ENCODE measurements around the gene APC. TPM values are rescaled to one million over a fixed set of nuclear protein-coding genes. Genes with fewer than 3 reads are reported as not detected.
"Not testable (repeated sequence)": the region's sequence is repeated elsewhere in the genome, so short reads cannot be mapped to it uniquely, and the experiment has no call there.

Gene APC
- total and polyA plus RNA-seq, 8 donors, result 4.2 to 24.0 (median 14.7) TPM

GRCh38 chr5:112711436-112711835 lies 26.2 kb upstream of the APC start:
- DNase-seq, result no peak
- no peak for TF ChIP-seq CTCF (IDR thresholded peaks at IDR 0.05)
- no peak overlapping the region for H3K27ac ChIP-seq
- H3K9me3 ChIP-seq, result no peaks in the 10 kb centered on the region
- intact Hi-C loops (cut with DNase I), result no loop called here
- no peak overlapping the region for H3K4me3 ChIP-seq
- H3K4me1 ChIP-seq, result peaks cover 0 to 10% (median 0%) of the 10 kb centered on the region in 3 donors
- no peaks in the 10 kb centered on the region for H3K36me3 ChIP-seq
- ATAC-seq, result no peak
- H3K27me3 ChIP-seq, result no peaks in the 10 kb centered on the region
- 88 to 92% methylated on average over 3 of the region's 3 CpGs for WGBS, 2 donors
- FAIRE-seq, result no peak

- ATAC-seq (no peak), FAIRE-seq (no peak), DNase-seq (no peak)
- intact Hi-C loops (cut with DNase I), result no loop called here
- no peaks in the 10 kb centered on the region for H3K36me3 ChIP-seq
- no peak for TF ChIP-seq CTCF (IDR thresholded peaks at IDR 0.05)
- WGBS, 2 donors, result 93 to 94% methylated on average over 5 of the region's 5 CpGs
- peaks cover 0 to 10% (median 0%) of the 10 kb centered on the region in 3 donors for H3K4me1 ChIP-seq
- no peak overlapping the region for H3K27ac ChIP-seq
- H3K4me3 ChIP-seq, result no peak overlapping the region
- H3K9me3 ChIP-seq, result no peaks in the 10 kb centered on the region
- no peaks in the 10 kb centered on the region for H3K27me3 ChIP-seq
These were observed 24.5 kb upstream of the APC start for GRCh38 chr5:112713206-112713605.

GRCh38 chr5:112716895-112717294 lies 20.8 kb upstream of the APC start:
- H3K27ac ChIP-seq; H3K4me1 ChIP-seq; ATAC-seq; H3K27me3 ChIP-seq; H3K9me3 ChIP-seq; H3K36me3 ChIP-seq; DNase-seq; intact Hi-C loops (cut with DNase I); FAIRE-seq; H3K4me3 ChIP-seq: not testable (repeated sequence)
- WGBS, 2 donors, result 98% methylated on average over 7 of the region's 7 CpGs

- H3K4me3 ChIP-seq, result no peak overlapping the region
- DNase-seq (no peak), FAIRE-seq (no peak), ATAC-seq (no peak)
- H3K9me3 ChIP-seq, result no peaks in the 10 kb centered on the region
- intact Hi-C loops (cut with DNase I), result no loop called here
- no peaks in the 10 kb centered on the region for H3K36me3 ChIP-seq
- no peak overlapping the region for H3K27ac ChIP-seq
- 14 to 31% methylated on average over 1 of the region's 1 CpG for WGBS, 2 donors
- no peaks in the 10 kb centered on the region for H3K4me1 ChIP-seq
- no peaks in the 10 kb centered on the region for H3K27me3 ChIP-seq
- TF ChIP-seq CTCF (IDR thresholded peaks at IDR 0.05), result no peak
These were observed 20.1 kb upstream of the APC start for GRCh38 chr5:112717506-112718082.

GRCh38 chr5:112718344-112718743 lies 19.3 kb upstream of the APC start:
- ATAC-seq, result no peak
- FAIRE-seq, result no peak

More at GRCh38 chr5:112718344-112718743, 19.3 kb upstream of the APC start:
- no peak for DNase-seq
- TF ChIP-seq CTCF (IDR thresholded peaks at IDR 0.05), result no peak
- WGBS, 2 donors, result 92 to 98% methylated on average over 2 of the region's 2 CpGs
- no peaks in the 10 kb centered on the region for H3K36me3 ChIP-seq
- no peak overlapping the region for H3K4me3 ChIP-seq
- no peak overlapping the region for H3K27ac ChIP-seq
- intact Hi-C loops (cut with DNase I), result no loop called here
- no peaks in the 10 kb centered on the region for H3K4me1 ChIP-seq
- no peaks in the 10 kb centered on the region for H3K27me3 ChIP-seq
- no peaks in the 10 kb centered on the region for H3K9me3 ChIP-seq

All from pancreas (tissue), 10 donors.